GM18498 (cell line): ENCODE data around the gene DTX2.
"Not testable (repeated sequence)": the region's sequence is repeated elsewhere in the genome, so short reads cannot be mapped to it uniquely, and the experiment has no call there.

Source experiments
- ATAC-seq: cut with Tn5 transposase; IDR thresholded peaks from one replicate; pipeline ENCODE4 v1.9.1; 2021; ENCODE audit warnings: mild to moderate bottlenecking, moderate library complexity; ENCODE audit not compliant: unreplicated experiment

Gene DTX2

GRCh38 chr7:76461464-76462101 lies at the start of gene DTX2:
Gene DTX2, plus strand, starts transcription at chr7:76461709. Its CDS starts 18,801 bp downstream, at chr7:76480510.
- peak; percentile 97 for ATAC-seq

GRCh38 chr7:76412249-76412648 lies 49.3 kb upstream of the DTX2 start:
- no peak for ATAC-seq

GRCh38 chr7:76417654-76418310 lies 43.7 kb upstream of the DTX2 start:
- ATAC-seq, result not testable (repeated sequence)

GRCh38 chr7:76421097-76421496 lies 40.4 kb upstream of the DTX2 start:
- not testable (repeated sequence) for ATAC-seq

- no peak for ATAC-seq
Observed at GRCh38 chr7:76423666-76424412, 37.7 kb upstream of the DTX2 start.

- peak; percentile 74 for ATAC-seq
Observed at GRCh38 chr7:76424413-76425111, 36.9 kb upstream of the DTX2 start, which contains the start of gene ZP3. Gene ZP3, plus strand, starts transcription at chr7:76424950. Its CDS starts 15 bp downstream, at chr7:76424965.

GRCh38 chr7:76425156-76425555 lies 36.4 kb upstream of the DTX2 start:
- ATAC-seq, result no peak

- ATAC-seq, result not testable (repeated sequence)
Observed at GRCh38 chr7:76425558-76425957, 36.0 kb upstream of the DTX2 start.

- no peak for ATAC-seq
Observed at GRCh38 chr7:76426246-76426645, 35.3 kb upstream of the DTX2 start.

GRCh38 chr7:76427635-76428034 lies 33.9 kb upstream of the DTX2 start:
- no peak for ATAC-seq

- ATAC-seq, result no peak
Observed at GRCh38 chr7:76428149-76428823, 33.2 kb upstream of the DTX2 start.

GRCh38 chr7:76428868-76429805 lies 32.4 kb upstream of the DTX2 start:
- ATAC-seq, result no peak

GRCh38 chr7:76430211-76430610 lies 31.3 kb upstream of the DTX2 start:
- ATAC-seq, result no peak

GRCh38 chr7:76430836-76431235 lies 30.7 kb upstream of the DTX2 start:
- no peak for ATAC-seq

GRCh38 chr7:76437873-76438272 lies 23.6 kb upstream of the DTX2 start:
- peak; percentile 70 for ATAC-seq

GRCh38 chr7:76439120-76439888 lies 22.2 kb upstream of the DTX2 start:
- ATAC-seq, result not testable (repeated sequence)

GRCh38 chr7:76440404-76440803 lies 21.1 kb upstream of the DTX2 start:
- not testable (repeated sequence) for ATAC-seq

GRCh38 chr7:76441792-76442191 lies 19.7 kb upstream of the DTX2 start:
- peak; percentile 41 for ATAC-seq
